GM19025 (cell line): ENCODE results near the gene IGFALS.

Experiments
- ATAC-seq: cut with Tn5 transposase; IDR thresholded peaks from one replicate; pipeline ENCODE4 v1.9.1; 2021; ENCODE audit warnings: mild to moderate bottlenecking, low read depth, moderate library complexity; ENCODE audit not compliant: unreplicated experiment

The IGFALS gene

DNA sequence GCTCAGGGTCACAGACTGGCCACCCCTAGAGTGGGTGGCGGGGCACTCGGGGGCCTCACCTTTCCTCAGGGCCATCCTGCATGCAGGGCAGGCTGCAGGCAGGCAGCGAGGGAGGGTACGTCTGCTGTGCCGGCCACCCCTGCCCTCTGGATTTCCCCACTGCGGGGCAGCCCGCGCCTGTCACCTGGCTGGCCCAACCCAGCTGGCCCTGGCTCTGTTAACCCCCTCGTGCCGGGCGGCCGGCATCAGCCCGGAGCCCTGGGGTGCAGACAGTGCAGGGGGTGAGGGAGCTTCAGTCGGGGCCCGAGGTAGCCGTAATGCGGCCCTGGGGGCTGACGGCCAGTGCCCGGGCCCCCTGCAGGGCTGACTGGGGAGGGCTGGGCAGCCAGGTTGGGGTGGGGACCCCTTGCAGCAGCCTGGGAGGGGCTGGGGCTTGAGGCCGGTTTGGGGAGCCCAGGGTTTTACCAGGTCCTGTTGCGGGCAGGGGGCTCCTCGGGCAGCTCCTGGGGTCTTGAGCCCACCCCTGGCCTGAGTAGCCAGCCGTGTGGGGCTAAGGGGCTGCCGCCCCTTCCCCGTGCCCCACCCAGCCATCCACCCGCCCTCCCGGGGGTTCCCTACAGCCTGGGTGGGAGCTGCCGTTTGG, at the start of gene IGFALS:
IGFALS (minus strand) TSS at position 128 of the 643 bp plus-strand sequence; CDS start at position 75, 53 bp downstream.
- ATAC-seq = no peak

DNA sequence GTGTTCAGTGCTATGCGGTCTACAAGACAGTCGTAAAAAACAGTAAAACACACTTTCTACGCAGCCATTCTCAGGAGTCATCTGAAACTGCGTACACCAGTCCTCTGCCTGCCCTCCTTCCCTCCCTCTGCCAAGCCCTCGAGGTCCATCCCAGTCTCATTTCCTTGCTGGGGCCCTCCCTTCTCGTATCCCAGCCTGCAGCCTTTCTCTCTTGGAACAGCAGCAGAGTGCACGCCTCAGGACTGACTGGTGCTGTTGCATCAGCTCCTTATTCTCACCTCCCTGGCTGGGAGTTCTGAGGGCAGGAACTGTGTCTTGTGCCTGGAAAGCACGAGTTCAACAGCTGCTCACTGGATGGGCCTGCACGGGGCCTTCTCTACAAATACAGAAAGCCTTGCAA, 46.0 kb upstream of the IGFALS start:
- ATAC-seq = no peak

DNA sequence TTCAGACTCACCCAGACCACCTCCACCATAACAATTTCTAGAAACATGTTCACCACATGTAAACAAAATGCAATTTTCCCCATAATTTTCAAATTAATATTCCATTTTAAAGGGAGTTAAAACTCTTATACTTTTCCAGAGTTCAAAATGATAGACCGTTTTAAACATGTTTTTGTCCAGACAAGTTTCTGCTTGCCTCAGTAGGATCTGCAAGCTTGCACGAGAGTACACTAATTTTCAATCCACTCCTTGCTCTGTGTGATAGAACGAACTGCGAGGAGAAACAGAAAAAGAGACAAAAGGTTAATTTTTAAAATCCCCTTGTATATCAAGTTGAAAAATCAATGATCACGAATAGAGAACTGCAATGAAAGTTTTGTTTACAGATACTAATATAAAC, 40.6 kb upstream of the IGFALS start:
- ATAC-seq = no peak

DNA sequence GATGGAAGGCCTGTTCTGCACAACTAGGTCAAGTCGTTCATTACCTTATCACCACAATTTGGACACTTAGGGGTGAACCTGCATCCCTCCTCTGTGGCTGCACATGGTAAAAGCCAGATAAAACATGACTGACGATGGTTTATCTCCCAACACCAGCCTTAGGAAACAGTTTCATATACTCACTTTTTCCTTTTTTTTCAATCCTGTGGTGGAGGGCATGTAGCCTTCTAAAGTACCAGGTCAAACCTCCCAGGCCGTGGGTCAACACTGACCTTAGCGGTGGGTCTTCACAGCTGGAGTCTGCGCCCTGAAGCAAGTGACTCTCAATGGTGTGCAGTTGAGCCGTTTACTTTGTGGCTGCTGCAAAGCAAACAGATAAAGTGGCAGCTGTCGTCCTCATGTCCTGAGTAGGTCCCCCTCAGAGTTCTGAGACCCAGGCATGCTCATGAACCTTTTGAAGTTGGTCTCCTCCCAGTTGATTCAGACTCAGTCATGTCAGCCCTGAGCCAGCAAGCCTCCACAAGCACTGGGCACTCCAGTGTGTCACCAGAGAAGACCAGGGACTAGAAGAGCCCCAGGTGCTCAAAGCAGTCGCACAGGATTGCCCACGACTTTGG, 39.4 kb upstream of the IGFALS start:
- no peak for ATAC-seq

DNA sequence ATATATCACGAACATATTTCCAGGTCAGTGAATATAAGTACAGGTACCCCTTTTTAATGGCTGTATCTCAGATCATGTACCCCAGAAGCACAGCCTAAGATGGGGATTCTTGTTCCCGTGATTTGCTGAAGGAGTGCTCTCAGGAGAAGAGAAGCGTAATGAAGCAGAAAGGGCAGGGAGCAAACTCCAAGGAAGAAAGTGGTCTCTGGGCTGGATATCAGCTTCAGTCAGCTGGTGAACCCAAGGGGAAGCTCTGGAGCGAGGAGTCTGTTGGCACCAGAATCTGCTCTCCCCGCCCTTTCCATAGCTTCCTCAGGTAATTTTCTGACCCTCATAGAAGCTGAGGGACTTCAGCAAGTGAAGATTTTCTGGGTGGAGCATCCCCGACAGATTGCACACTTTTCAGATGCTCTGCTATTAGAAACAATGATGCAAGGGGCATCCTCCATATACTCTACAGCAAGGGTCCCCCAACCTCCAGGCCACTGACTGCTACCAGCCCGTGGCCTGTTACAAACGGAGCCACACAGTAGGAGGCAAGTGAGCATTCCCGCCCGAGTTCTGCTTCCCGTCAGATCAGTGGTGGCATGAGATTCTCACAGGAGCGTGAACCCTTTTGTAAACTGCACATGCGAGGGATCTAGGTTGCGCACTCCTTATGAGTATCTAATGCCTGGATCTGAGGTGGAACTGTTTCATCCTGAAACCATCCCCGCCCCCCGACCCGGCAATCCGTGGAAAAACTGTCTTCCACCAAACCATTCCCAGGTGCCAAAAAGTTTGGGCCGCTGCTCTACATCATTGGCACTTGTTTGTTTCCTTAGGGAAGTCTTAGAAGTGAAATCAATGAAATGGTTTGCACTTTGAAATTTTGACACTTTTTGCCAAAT, 37.9 kb upstream of the IGFALS start:
- no peak for ATAC-seq

DNA sequence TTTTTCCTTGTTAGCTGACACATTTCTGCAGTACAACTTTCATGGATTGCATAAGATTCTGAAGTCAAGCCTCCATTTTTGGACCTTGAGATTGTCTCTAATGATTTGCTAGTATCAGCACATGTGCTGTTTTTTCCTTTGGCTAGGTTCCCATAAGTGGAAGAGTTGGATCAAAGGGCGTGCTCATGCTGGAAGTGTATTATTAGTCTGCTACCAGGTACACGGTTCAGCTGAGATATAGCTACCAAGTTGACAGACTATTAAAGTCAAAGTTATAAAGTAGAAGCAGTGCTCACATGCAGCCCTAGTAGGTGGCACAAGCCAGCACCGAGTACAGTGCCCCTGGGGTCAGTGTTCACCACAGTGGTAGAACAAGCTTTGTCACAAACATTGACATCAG, 36.7 kb upstream of the IGFALS start:
- ATAC-seq = no peak

DNA sequence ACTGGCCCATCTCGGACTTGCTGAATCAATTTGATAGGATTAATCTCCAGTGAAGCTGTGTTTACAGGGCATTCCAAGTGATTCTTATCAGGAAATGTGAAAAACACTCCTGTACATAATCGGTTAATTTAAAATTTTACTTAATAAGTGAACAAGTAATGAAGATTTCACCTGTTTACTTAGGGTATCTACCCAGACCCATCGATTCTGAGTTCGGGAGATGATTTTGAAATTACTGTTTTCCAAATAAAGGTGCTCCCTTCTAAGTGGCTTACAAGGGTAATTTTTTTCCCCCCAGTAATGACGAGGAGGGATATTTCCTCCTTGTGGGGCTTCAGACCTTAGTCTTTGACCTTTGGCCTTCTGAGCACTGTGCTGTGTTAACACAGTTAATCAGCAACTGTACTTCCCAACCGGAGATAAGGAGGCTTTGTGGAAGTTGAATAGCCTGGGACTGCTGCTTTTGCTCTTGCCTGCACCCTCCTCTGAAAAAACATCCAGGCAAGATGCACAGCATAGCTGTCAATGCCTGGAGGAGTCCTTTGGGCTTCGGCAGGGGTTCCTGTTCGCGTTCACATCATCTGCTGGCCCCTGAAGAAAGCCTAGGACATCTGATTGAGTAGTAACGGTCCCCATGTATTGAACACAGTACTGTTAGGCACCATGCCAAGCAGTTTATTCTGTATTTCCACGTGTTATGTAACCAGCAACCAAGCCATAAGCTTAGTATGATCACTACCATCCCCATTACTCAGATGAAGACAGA, 35.3 kb upstream of the IGFALS start:
- no peak for ATAC-seq

DNA sequence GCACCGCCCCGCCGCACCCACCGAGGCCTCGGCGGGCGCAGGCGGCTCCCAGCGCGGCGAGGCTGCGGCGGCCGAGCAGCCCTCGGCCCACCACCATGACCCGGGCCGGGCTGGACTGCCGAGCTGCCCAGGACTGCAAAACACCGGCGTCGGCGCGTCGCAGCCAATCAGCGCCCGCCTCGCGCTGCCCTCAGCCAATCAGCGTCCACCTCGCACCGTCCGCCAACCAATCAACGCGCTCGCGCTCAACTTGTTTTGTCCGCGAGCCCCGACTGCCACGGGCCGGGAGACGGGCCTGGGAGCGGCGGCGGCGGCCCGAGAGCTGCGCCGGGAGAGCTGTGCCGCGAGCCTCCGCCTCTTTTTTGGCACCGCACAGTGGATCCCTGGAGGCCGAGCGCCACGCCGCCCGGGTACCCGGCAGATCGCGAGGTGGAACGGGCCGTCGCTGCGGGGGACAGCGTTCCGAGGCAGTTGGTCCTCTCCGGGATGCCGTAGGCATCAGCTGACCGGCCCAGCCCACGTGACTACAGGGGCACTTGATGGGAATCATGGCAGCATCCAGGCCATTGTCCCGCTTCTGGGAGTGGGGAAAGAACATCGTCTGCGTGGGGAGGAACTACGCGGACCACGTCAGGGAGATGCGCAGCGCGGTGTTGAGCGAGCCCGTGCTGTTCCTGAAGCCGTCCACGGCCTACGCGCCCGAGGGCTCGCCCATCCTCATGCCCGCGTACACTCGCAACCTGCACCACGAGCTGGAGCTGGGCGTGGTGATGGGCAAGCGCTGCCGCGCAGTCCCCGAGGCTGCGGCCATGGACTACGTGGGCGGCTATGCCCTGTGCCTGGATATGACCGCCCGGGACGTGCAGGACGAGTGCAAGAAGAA, 33.4 kb upstream of the IGFALS start, which contains the start of the genes FAHD1 and HAGH:
FAHD1 (plus strand) TSS at position 516 of the 883 bp plus-strand sequence; CDS start at position 549, 33 bp downstream.
HAGH (minus strand) TSS at position 135 of the 883 bp plus-strand sequence; CDS start at position 97, 38 bp downstream.
- ATAC-seq = peak; percentile 73

DNA sequence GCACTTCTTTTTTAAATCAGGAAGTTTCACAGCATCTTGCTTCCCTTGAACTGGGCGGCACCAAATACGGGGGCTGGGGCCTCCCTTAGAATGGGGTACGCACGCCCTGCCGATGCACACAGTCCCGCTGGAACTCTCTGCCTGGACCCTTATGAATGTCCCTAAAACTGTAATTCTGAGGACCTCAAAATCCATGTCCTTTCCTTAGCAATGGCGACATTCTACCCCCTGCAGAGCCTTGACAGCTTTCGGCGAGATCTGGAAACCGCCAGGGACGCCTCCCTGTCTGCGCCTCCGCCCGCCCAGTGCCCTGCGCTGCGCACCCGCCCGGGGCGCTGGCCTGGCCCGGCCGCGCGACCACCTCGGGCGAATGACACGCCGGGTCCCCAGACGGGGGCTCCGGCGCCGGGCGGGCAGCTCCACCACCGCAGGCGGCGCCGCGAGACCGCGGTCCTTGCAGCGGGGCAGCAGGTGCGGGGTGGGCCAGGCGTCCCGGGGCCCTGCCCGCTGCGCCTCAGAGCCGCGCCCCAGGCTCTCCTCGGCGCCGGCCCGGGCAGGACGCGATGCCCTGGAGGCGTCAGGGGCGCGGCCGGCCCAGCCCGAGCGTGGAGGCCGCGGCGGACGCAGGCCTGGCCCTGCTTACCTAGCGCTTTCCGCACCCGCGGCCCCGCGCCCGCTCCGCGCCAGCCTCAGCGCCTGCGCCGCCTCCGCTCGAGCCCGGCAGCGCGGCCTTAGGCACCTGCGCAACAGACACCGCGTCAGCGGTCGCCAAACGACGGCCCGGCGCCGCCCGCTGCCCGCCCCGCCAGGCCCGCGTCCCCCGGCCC, 32.6 kb upstream of the IGFALS start:
- peak; percentile 52 for ATAC-seq

DNA sequence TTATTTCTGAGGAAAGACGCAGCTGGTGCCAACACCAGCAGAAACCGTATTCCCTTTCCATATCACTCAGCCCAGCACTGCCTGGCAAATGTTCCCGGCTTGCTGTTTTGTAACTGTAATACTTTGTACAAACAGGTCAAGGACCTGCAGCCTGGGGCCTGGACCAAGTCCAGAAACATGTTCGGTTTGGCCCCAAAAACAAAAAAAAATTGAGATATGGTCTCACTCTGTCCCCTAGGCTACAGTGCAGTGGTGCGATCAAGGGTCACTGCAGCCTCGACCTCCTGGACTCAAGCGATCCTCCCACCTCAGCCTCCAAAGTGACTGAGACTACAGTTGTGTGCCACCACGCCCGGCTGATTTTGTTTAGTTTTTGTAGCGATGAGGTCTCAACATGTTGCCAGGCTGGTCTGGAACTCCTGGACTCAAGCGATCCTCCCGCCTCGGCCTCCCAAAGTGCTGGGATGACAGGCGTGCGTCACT, 31.9 kb upstream of the IGFALS start:
- ATAC-seq = no peak

DNA sequence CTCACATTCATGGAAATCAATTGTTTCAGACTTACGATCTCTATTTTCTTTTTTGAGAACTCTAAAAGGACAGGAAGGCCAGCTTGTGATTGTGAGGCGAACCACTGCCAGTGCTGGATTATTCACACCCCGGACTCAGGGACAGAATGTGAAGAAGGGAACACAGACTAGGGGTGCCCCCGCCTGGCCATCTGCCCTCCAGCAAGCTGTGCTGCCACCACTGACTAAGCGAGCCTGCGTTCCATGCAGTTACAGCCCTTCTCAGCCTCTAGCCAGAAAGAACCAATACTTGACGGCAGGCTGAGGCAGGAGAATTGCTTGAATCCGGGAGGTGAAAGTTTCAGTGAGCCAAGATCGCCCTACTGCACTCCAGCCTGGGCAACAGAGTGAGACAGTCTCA, 30.3 kb upstream of the IGFALS start:
- ATAC-seq = no peak

DNA sequence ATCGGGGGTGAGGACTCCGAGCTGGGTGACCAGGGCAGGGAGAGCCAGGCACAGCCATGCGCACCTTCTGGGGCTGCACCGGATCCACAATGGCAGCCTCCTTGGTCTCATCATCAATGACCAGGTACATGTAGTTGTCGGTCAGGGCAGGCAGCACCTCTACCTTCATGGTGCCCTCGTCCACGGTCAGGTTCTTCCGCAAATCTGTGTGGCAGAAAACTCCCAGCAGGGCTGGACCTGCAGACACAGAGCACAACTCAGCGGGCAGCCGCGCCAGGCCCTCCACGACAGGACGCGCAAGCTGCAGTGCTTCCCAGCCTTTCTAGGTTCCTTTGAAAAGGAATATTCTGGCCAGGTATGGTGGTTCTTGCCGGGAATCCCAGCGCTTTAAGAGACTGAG, 29.3 kb upstream of the IGFALS start:
- ATAC-seq = no peak

DNA sequence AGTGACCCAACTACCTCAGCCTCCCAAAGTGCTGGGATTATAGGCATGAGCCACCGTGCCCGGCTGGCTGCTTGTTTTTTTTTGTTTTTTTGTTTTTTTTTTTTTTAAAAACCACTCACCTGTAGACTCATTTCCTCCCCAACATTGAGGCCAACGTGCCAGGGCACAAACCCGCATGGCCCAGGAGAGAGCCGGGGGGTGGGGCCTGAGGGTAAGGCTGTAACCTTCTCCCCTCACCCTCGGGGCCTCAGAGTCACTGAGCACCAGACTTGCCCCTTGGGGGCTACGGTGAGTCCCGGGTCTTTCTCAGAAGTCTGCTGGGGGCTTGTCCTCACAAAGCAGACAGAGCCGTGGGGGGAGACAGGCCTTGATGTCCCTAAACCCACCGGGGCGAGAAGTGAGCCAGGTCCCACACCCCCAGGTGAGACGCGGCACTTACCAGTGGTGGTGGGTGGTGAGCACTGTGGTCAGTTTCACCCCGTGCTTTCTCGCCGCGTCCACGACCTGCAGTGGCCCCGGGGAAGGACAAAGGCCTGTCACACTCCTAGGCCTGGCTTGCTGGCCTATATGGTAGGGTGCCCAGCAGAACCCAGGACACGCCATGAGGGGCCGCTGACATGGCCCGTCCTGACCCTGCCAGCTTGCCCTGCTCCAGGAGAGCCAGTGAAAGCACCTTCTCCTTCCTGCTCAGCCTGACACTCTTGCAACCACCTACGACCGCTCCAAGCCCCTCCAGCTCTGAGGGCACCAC, 28.5 kb upstream of the IGFALS start:
- ATAC-seq = no peak

DNA sequence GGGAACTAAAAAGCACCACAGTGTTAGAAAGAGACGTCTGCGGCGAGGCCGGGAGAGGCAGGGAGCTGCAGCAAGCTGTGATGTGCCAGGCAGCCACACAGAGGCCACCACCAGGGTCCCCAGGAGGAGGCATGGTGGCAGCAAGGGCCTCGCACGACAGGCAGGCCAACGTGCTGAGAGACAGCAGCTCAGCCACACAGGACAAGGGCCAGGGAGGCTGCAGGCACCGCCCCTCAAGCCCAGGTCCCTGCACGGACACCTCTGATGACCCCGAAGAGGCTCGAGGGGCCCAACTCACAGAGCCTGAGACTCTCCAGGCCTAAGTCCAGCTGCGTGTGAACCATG, 27.4 kb upstream of the IGFALS start:
- ATAC-seq = no peak

DNA sequence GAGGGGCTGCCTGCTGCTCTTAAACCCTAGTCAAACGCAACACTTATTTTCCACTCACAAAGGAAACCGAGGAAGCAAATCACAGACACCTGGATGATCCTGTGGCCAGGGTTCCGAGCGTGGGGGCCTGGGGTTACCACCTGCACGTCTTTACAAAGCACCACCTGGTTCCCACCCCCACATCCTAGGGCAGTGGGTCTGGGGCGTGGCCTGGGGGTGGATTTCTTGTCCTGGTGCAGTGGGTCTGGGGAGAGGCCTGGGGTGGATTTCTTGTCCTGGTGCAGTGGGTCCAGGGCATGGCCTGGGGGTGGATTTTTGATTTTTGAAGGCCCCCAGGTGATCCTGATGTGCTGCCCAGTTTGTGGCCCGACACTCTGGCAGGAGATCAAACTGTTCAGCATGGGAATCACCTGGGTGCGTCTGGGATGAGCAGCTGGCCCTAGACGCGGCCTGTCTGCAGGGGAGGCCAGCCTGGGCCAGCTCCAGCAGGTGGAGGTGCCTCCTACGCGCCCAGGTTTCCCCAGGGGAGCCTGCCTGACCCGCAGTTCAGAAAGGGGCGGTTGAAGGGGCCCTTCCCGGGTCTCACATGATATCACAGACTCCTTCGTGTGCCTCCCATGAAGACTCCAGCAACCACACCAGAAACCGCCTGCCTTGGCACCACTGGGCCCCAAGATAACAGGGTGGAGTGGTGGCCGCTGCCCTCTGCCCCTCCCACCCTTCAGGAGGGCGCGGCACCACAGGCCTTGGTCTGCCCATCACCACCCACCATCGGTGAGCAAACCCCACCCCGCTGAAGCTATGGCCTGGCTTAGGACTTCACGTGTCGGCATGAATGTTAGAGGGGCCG, 26.8 kb upstream of the IGFALS start:
- no peak for ATAC-seq

DNA sequence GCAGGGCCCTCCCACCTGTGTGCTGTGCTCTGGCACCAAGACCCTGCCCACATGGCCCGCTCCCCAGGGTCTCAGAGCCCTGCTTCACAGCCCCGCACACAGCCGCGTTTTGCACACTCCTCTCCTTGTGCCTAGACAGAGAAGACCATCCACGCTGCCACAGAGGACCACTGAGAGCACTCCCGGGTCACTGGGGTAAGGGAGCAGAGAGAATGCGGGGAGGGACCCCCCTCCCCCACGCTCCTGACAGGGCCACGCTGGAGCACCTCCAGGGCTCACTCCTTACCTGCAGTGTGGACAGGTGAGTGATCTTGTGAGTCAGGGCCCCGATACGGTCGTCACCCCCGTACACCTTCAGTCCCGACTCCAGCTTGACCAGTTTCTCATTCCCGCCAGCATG, 26.1 kb upstream of the IGFALS start:
- ATAC-seq = no peak

DNA sequence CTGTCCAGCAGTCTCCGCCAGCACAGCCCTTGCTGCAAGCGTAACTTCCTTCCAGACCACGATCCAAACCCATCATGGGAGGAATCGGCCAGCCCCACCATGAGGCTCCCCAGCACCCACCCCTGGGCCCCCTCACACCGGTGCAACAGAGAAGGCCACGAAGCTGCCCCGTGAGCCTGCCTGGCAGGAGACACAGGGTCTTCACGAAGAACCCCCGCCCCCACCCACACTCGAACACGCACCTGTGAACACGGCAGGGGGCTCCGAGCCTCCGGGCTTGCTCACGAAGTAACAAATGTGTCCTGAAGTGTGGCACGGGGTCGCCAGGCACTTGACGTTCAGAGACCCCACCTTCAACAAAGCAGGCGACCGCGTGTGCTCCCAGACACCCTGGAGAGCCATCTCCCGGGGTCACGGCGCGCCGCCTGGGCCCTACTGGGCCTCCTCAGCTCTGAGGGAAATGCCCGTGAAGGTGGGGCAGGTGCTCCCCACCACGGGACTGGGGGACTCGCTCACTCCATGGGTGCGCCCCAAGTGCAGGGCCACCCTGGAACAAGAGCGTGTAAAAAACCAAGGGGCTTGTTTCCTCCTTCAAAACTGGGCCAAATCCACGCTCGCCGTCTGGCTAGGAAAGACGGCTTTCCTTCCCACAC, 25.5 kb upstream of the IGFALS start:
- no peak for ATAC-seq
